ENCODE measurements around the gene PAWR.

GRCh38 chr12:79717006-79717405 lies 26.2 kb upstream of the PAWR start:
- TF ChIP-seq ZFP3 (CRISPR knock-in tag; IDR thresholded peaks at IDR 0.05) = no peak
- no peak for TF ChIP-seq BACH2 (CRISPR knock-in tag; IDR thresholded peaks at IDR 0.05; ENCODE audit: borderline replicate concordance)
- no peak for TF ChIP-seq ZNF70 (CRISPR knock-in tag; IDR thresholded peaks at IDR 0.05)
- TF ChIP-seq ZFP30 (CRISPR knock-in tag; IDR thresholded peaks at IDR 0.05) = no peak
- TF ChIP-seq TSHZ2 (CRISPR knock-in tag; IDR thresholded peaks at IDR 0.05) = no peak
- no peak for TF ChIP-seq ISL1 (CRISPR knock-in tag; IDR thresholded peaks at IDR 0.05)
- no peak for TF ChIP-seq RARB (CRISPR knock-in tag; IDR thresholded peaks at IDR 0.05)
- TF ChIP-seq GLIS3 (CRISPR knock-in tag; IDR thresholded peaks at IDR 0.05) = no peak
- no peak for TF ChIP-seq PPARA (CRISPR knock-in tag; IDR thresholded peaks at IDR 0.05; ENCODE audit: borderline replicate concordance)
- TF ChIP-seq, protein P1, sequence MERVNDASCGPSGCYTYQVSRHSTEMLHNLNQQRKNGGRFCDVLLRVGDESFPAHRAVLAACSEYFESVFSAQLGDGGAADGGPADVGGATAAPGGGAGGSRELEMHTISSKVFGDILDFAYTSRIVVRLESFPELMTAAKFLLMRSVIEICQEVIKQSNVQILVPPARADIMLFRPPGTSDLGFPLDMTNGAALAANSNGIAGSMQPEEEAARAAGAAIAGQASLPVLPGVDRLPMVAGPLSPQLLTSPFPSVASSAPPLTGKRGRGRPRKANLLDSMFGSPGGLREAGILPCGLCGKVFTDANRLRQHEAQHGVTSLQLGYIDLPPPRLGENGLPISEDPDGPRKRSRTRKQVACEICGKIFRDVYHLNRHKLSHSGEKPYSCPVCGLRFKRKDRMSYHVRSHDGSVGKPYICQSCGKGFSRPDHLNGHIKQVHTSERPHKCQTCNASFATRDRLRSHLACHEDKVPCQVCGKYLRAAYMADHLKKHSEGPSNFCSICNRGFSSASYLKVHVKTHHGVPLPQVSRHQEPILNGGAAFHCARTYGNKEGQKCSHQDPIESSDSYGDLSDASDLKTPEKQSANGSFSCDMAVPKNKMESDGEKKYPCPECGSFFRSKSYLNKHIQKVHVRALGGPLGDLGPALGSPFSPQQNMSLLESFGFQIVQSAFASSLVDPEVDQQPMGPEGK (CRISPR knock-in tag; IDR thresholded peaks at IDR 0.05; ENCODE audit: borderline replicate concordance) = no peak
- TF ChIP-seq SNAI2 (CRISPR knock-in tag; IDR thresholded peaks at IDR 0.05) = no peak
- TF ChIP-seq POU6F1 (CRISPR knock-in tag; IDR thresholded peaks at IDR 0.05; ENCODE audit: borderline replicate concordance, low read depth) = no peak
- TF ChIP-seq CREB5 (CRISPR knock-in tag; IDR thresholded peaks at IDR 0.05; ENCODE audit: low read depth) = no peak
